ENCODE results near the gene CTDP1. TPM values are rescaled to one million over a fixed set of nuclear protein-coding genes. Genes with fewer than 3 reads are reported as not detected.
A peak's percentile ranks its signal among the peaks of the same experiment; 100 is the strongest.

CTDP1 gene
- total RNA-seq, 4 donors from 2014 or later = 18.6 to 35.3 (median 27.4) TPM

DNA sequence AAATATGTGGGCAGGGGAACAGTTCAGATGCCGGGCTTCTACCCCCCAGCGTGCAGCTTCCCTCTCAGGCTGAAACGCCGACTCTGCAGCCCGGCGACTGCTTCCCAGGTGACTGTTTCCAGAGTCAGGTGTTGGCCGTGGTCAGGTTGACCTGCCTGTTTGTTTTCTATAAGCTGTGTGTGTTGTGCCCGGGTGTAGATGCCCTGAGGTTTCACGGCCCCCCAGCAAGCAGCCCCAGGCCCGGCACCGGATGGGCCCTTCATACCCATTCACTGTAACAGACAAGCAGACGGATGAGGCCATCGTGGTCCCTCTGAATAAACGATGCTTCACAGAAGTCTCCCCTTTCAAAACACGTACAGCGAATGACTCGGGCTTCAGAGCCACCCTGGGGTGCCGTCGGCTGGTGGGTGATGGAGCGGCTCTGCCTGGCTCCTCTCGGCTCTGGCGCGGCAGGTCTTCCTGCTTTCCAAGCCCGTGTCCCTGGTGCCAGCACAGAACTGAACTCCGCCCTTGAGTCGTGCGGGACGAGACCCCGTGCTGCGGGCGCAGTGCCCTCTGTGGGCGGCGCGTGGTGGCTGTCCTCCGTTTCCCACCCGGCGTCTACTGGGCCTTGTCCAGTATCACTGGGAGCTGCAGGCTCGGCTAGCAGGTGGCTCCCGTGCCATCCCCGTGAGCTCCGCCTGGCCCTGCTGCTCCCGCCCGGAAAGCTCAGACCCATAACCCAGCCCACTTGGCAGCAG, 103.1 kb downstream of the CTDP1 start:
- H3K36me3 ChIP-seq = no peaks in the 10 kb centered on the region
- H3K9me3 ChIP-seq = no peaks in the 10 kb centered on the region
- WGBS = 88% methylated on average over 21 of the region's 43 CpGs
- H3K4me3 ChIP-seq = no peak overlapping the region
- peak in 1 of 2 donors; percentile 57 for DNase-seq (ENCODE audit: low spot score in 2 of 2)
- no peak overlapping the region for H3K27ac ChIP-seq
- TF ChIP-seq EP300 (IDR thresholded peaks at IDR 0.05) (no peak), POLR2AphosphoS5 (IDR thresholded peaks at IDR 0.05) (no peak), POLR2A (IDR thresholded peaks at IDR 0.05) (no peak)
- TF ChIP-seq, protein P1, sequence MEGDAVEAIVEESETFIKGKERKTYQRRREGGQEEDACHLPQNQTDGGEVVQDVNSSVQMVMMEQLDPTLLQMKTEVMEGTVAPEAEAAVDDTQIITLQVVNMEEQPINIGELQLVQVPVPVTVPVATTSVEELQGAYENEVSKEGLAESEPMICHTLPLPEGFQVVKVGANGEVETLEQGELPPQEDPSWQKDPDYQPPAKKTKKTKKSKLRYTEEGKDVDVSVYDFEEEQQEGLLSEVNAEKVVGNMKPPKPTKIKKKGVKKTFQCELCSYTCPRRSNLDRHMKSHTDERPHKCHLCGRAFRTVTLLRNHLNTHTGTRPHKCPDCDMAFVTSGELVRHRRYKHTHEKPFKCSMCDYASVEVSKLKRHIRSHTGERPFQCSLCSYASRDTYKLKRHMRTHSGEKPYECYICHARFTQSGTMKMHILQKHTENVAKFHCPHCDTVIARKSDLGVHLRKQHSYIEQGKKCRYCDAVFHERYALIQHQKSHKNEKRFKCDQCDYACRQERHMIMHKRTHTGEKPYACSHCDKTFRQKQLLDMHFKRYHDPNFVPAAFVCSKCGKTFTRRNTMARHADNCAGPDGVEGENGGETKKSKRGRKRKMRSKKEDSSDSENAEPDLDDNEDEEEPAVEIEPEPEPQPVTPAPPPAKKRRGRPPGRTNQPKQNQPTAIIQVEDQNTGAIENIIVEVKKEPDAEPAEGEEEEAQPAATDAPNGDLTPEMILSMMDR (IDR thresholded peaks at IDR 0.05) = no peak
- H3K27me3 ChIP-seq = peaks cover 70% of the 10 kb centered on the region
- H3K4me1 ChIP-seq = peaks cover 2% of the 10 kb centered on the region

DNA sequence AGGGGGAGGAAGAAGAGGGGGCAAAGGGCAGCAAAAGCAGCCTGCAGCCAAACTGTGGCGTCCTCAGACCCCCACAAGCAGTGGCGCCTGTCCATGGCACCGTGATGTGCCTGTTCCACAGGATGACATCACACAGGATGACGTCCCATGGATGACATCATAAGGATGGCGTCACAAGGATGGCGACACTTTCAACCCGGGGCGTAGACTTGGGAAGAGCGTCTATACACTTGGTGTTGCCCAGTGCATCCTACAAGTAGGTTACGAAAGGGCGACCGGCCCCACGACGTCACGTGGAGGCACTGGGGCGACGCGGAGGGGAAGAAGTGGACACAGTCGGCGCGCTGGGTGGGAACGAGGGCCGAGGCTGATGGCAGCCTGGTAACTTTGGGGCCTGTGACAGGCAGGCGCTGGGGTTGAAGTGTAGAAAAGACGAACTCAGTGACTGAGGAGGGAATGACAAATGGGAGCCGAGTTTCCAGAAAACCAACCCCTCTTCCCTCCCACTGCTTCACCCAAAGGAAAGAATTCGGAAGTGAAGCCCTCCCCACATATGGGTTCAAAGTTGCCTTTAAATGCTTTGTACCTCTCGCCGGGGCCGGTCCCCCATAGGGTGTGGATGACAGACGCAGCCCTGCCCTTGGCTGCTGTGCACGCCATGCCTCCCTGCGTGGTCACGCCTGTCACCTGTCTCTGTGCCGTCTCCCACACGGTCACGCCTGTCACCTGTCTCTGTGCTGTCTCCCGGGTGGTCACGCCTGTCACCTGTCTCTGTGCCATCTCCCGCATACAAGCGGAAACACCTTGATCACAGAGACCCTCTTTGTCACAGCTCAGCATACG, 104.7 kb downstream of the CTDP1 start:
- TF ChIP-seq, protein P1 (IDR thresholded peaks at IDR 0.05) = no peak
- TF ChIP-seq POLR2AphosphoS5 (IDR thresholded peaks at IDR 0.05) = no peak
- TF ChIP-seq POLR2A (IDR thresholded peaks at IDR 0.05) = no peak
- TF ChIP-seq EP300 (IDR thresholded peaks at IDR 0.05) = no peak
- H3K9me3 ChIP-seq = no peaks in the 10 kb centered on the region
- WGBS = 85% methylated on average over 39 of the region's 42 CpGs
- H3K27ac ChIP-seq = no peak overlapping the region
- no peak overlapping the region for H3K4me3 ChIP-seq
- peaks cover 73% of the 10 kb centered on the region for H3K27me3 ChIP-seq
- peaks cover 12% of the 10 kb centered on the region for H3K4me1 ChIP-seq
- DNase-seq (ENCODE audit: low spot score in 2 of 2) = no peak
- H3K36me3 ChIP-seq = no peaks in the 10 kb centered on the region

DNA sequence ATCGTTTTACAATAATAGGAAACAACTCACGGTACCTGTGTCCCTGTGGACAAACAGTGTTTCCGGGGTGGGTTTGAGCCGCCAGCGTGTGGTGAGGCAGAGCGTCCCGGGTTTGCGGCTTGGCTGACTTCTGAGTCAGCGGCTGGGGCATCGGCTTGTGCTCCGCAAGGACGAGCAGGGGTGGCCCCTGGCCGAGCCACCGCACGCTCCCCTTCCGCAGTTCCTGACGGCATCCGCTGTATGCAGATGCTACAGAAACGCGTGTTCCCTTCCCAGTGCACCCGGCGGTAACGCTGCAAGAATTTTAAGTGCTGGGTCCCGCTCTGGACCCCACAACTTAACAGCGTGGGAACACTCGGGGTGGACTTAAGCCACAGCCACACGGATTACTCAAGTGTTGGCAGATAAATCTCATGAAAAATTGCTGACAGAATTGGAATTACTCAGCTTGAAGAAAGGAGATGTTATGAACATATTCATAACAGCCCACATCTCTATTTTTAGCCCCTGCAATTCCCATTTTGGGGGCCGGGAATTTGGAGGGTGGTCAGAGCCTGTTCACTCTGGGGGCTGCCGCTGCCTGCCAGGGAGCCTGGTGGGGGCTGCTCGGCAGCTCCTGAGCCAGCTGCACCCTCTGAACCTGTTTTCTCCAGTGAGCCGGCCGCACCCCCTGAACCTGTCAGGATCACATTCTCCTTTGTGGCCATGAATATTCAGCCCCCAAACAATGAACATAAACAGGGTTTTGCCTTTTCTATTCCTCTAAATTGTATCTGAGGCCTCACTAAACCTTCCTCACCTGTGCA, 105.6 kb downstream of the CTDP1 start:
- H3K4me3 ChIP-seq = no peak overlapping the region
- peaks cover 77% of the 10 kb centered on the region for H3K27me3 ChIP-seq
- H3K27ac ChIP-seq = no peak overlapping the region
- peaks cover 12% of the 10 kb centered on the region for H3K4me1 ChIP-seq
- DNase-seq (ENCODE audit: low spot score in 2 of 2) = peak in 1 of 2 donors; percentile 16
- TF ChIP-seq POLR2AphosphoS5 (IDR thresholded peaks at IDR 0.05) = no peak
- TF ChIP-seq, protein P1 (IDR thresholded peaks at IDR 0.05) = no peak
- TF ChIP-seq EP300 (IDR thresholded peaks at IDR 0.05) = no peak
- TF ChIP-seq POLR2A (IDR thresholded peaks at IDR 0.05) = no peak
- no peaks in the 10 kb centered on the region for H3K36me3 ChIP-seq
- WGBS = 67% methylated on average over 21 of the region's 32 CpGs
- H3K9me3 ChIP-seq = no peaks in the 10 kb centered on the region

DNA sequence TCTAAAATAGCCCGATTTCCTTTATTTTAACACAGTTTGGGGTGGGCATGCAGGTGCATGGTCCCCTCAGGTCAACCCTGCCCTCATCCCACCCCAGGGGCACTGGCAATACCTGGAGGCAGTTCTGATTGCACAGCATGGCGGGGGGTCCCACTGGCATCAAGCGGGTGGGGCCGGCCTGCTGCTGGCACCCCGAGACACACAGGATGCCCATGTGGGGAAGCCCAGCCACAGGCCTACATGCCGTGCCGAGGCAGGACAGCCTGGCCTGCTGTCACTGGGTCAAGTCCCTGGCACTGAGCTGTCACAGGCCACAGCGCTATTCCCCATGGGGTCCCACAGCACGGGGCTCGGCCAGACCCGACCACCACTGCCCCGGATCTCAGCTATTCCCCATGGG, 106.2 kb downstream of the CTDP1 start:
- H3K4me1 ChIP-seq = peaks cover 16% of the 10 kb centered on the region
- DNase-seq (ENCODE audit: low spot score in 2 of 2) = peak in 1 of 2 donors; percentile 36
- peaks cover 83% of the 10 kb centered on the region for H3K27me3 ChIP-seq
- no peak overlapping the region for H3K4me3 ChIP-seq
- TF ChIP-seq POLR2AphosphoS5 (IDR thresholded peaks at IDR 0.05) (no peak), POLR2A (IDR thresholded peaks at IDR 0.05) (no peak), EP300 (IDR thresholded peaks at IDR 0.05) (no peak)
- TF ChIP-seq, protein P1 (IDR thresholded peaks at IDR 0.05) = no peak
- H3K9me3 ChIP-seq = no peaks in the 10 kb centered on the region
- H3K36me3 ChIP-seq = no peaks in the 10 kb centered on the region
- no peak overlapping the region for H3K27ac ChIP-seq
- WGBS = 57% methylated on average over 6 of the region's 12 CpGs

All from suprapubic skin (tissue), 4 donors.